PC-9 (cell line): ENCODE measurements around the gene NOLC1. TPM values are rescaled to one million over a fixed set of nuclear protein-coding genes. Genes with fewer than 3 reads are reported as not detected.

Experiments used
- BruUV-seq: library from RNA; stranded (reverse); fragments of 400-500 nt; replicated peaks from 2 replicates; lab custom pipeline; 2021; lab: Mats Ljungman, UMichigan
- CTCF ChIA-PET: fragments of 300-600 bp; sonication (Branson Sonifier 250); formaldehyde crosslinking; loops from one replicate; lab custom pipeline; 2022; ENCODE audit warnings: antibody characterized with exemption; lab: Charles Lee
- POLR2A ChIA-PET: fragments of 300-600 bp; sonication (Branson Sonifier 250); formaldehyde crosslinking; loops from one replicate; lab custom pipeline; 2022; ENCODE audit warnings: antibody characterized with exemption; ENCODE audit not compliant: unreplicated experiment; lab: Charles Lee
- DNase-seq, 2 experiments: peaks; one replicate each; pipeline versions ENCODE4 v3.0.0 to v3.0.0-alpha.2; 2015 to 2022; ENCODE audit warnings: mixed read lengths in 1 of 2
- H2AFZ ChIP-seq: fragments of 200-600 bp; sonication (generic); 2 replicates; pipeline ENCODE4 v1.8.1; 2017; ENCODE audit warnings: antibody characterized with exemption
- H3F3A ChIP-seq: fragments of 200-600 bp; sonication (generic); 2 replicates; pipeline ENCODE4 v1.8.1; 2017; ENCODE audit warnings: antibody characterized with exemption, mild to moderate bottlenecking, low read depth; ENCODE audit not compliant: insufficient read depth
- H3K27ac ChIP-seq: fragments of 200-600 bp; sonication (generic); 2 replicates; pipeline ENCODE4 v1.6.1; 2016; ENCODE audit warnings: mixed run types
- H3K27me3 ChIP-seq: fragments of 200-600 bp; sonication (generic); 2 replicates; pipeline ENCODE4 v1.6.1; 2016; ENCODE audit warnings: low read depth, mixed run types; ENCODE audit not compliant: insufficient read depth
- H3K36me3 ChIP-seq: fragments of 200-600 bp; sonication (generic); 2 replicates; pipeline ENCODE4 v1.6.1; 2016; ENCODE audit warnings: low read depth, mixed run types
- H3K4me1 ChIP-seq: fragments of 200-600 bp; sonication (generic); replicated peaks from 2 replicates; pipeline ENCODE4 v1.6.1; 2016; ENCODE audit warnings: mixed run types; ENCODE audit not compliant: insufficient read depth
- H3K4me2 ChIP-seq: fragments of 200-600 bp; sonication (generic); 2 replicates; pipeline ENCODE4 v1.6.1; 2017; ENCODE audit warnings: mixed run types
- H3K4me3 ChIP-seq: fragments of 200-600 bp; sonication (generic); 2 replicates; pipeline ENCODE4 v1.6.1; 2016; ENCODE audit warnings: mixed run types
- H3K79me2 ChIP-seq: fragments of 200-600 bp; sonication (generic); 2 replicates; pipeline ENCODE4 v1.6.1; 2017; ENCODE audit warnings: low read depth, mixed run types
- H3K9me2 ChIP-seq: fragments of 200-600 bp; sonication (generic); 2 replicates; pipeline ENCODE4 v1.8.1; 2017; ENCODE audit warnings: mild to moderate bottlenecking; ENCODE audit not compliant: insufficient read depth
- H3K9me3 ChIP-seq: fragments of 200-600 bp; sonication (generic); 2 replicates; pipeline ENCODE4 v1.8.1; 2016; ENCODE audit warnings: low read depth; ENCODE audit not compliant: insufficient read depth
- H4K20me1 ChIP-seq: fragments of 200-600 bp; sonication (generic); 2 replicates; pipeline ENCODE4 v1.8.1; 2017; ENCODE audit not compliant: insufficient read depth
- EZH2 ChIP-seq: fragments of 200-600 bp; sonication (generic); IDR thresholded peaks from 2 replicates; pipeline ENCODE4 v1.8.0; 2017; ENCODE audit warnings: antibody characterized with exemption, low read depth
- intact Hi-C: fragments of 100-400 bp; cut with micrococcal nuclease; formaldehyde crosslinking; loops from one replicate; pipeline ENCODE4 v1.10.0; 2022; ENCODE audit not compliant: unreplicated experiment
- total RNA-seq: library from RNA; stranded (reverse); gene quantifications from 2 replicates; pipeline ENCODE4 v1.2.3, GENCODE V29; 2021
- TF ChIP-seq, protein P1 (sequence below): fragments of 200-600 bp; sonication (generic); conservative IDR thresholded peaks from 2 replicates; pipeline ENCODE4 v1.6.1; 2017; ENCODE audit warnings: mixed run types, antibody characterized with exemption, mild to moderate bottlenecking, moderate library complexity

Gene NOLC1
- total RNA-seq, 1 experiment from 2014 or later = 59.5 TPM

DNA sequence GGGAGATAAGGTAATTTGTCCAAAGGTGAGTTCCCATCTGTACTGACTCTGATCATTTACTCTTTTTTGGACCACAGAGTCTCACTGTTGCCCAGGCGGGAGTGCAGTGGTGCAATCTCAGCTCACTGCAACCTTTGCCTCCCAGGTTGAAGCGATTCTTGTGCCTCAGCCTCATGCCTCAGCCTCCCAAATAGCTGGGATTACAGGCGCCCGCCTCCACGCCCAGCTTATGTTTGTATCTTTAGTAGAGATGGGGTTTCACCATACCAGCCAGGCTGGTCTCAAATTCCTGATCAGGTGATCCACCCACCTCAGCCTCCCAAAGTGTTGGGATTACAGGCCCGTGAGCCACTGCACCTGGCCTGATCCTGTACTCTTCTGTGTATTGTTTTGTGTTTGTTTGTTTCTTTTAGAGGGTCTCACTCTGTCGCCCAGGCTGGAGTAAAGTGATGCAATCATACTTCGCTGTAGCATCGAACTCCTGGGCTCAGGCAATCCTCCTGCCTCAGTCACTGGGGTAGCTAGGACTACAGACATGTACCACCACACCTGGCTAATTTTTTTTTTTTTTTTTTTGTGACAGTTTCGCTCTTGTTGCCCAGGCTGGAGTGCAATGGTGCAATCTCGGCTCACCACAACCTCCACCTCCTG, 2.4 kb downstream of the NOLC1 start:
- H3K4me2 ChIP-seq = peak overlapping the region; percentile 98
- POLR2A ChIA-PET = no interaction called here
- intact Hi-C loops = loop anchor here (10.0 kb wide), 1 partner anchor 350 kb away; the partner anchor contains the start of genes ACTR1A and SUFU
- H3K36me3 ChIP-seq = peaks cover 11% of the 10 kb centered on the region
- no peaks in the 10 kb centered on the region for H3K9me2 ChIP-seq
- H3K27me3 ChIP-seq = no peaks in the 10 kb centered on the region
- TF ChIP-seq, protein P1, sequence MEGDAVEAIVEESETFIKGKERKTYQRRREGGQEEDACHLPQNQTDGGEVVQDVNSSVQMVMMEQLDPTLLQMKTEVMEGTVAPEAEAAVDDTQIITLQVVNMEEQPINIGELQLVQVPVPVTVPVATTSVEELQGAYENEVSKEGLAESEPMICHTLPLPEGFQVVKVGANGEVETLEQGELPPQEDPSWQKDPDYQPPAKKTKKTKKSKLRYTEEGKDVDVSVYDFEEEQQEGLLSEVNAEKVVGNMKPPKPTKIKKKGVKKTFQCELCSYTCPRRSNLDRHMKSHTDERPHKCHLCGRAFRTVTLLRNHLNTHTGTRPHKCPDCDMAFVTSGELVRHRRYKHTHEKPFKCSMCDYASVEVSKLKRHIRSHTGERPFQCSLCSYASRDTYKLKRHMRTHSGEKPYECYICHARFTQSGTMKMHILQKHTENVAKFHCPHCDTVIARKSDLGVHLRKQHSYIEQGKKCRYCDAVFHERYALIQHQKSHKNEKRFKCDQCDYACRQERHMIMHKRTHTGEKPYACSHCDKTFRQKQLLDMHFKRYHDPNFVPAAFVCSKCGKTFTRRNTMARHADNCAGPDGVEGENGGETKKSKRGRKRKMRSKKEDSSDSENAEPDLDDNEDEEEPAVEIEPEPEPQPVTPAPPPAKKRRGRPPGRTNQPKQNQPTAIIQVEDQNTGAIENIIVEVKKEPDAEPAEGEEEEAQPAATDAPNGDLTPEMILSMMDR = no peak
- no peak for TF ChIP-seq EZH2
- peaks cover 57% of the 10 kb centered on the region for H3K79me2 ChIP-seq
- peaks cover 32% of the 10 kb centered on the region for H3K4me1 ChIP-seq
- peaks cover 50% of the 10 kb centered on the region for H3F3A ChIP-seq
- no peaks in the 10 kb centered on the region for H3K9me3 ChIP-seq
- BruUV-seq = no TSS peak
- peak overlapping the region; percentile 76; the same call in 1 of the 2 replicates for H3K4me3 ChIP-seq
- CTCF ChIA-PET = no interaction called here
- no peak for DNase-seq
- peaks cover 36% of the 10 kb centered on the region for H4K20me1 ChIP-seq
- H2AFZ ChIP-seq = no peak overlapping the region
- H3K27ac ChIP-seq = no peak overlapping the region

GRCh38 chr10:102157224-102157623, 5.0 kb downstream of the NOLC1 start:
- peaks cover 26% of the 10 kb centered on the region for H4K20me1 ChIP-seq
- BruUV-seq = no TSS peak
- no peaks in the 10 kb centered on the region for H3K9me3 ChIP-seq
- H3K79me2 ChIP-seq = peaks cover 57% of the 10 kb centered on the region
- peaks cover 11% of the 10 kb centered on the region; the same call in 1 of the 2 replicates for H3K4me1 ChIP-seq
- ChIA-PET POLR2A (no interaction called here), CTCF (interaction anchor here (0.6 kb wide), 1 partner anchor 455 kb away, joined by 4 read pairs; no protein-coding TSS in a partner anchor)
- no peak for TF ChIP-seq EZH2
- TF ChIP-seq, protein P1 = no peak
- no peak overlapping the region for H3K27ac ChIP-seq
- no peak overlapping the region for H3K4me3 ChIP-seq
- DNase-seq = no peak
- peaks cover 33% of the 10 kb centered on the region; the same call in 1 of the 2 replicates for H3F3A ChIP-seq
- no peak overlapping the region for H3K4me2 ChIP-seq
- peaks cover 11% of the 10 kb centered on the region for H3K36me3 ChIP-seq
- no peaks in the 10 kb centered on the region for H3K27me3 ChIP-seq
- no peaks in the 10 kb centered on the region for H3K9me2 ChIP-seq
- intact Hi-C loops = loop anchor here (10.0 kb wide), 1 partner anchor 348 kb away; the partner anchor contains the start of genes ACTR1A and SUFU
- no peak overlapping the region for H2AFZ ChIP-seq

DNA sequence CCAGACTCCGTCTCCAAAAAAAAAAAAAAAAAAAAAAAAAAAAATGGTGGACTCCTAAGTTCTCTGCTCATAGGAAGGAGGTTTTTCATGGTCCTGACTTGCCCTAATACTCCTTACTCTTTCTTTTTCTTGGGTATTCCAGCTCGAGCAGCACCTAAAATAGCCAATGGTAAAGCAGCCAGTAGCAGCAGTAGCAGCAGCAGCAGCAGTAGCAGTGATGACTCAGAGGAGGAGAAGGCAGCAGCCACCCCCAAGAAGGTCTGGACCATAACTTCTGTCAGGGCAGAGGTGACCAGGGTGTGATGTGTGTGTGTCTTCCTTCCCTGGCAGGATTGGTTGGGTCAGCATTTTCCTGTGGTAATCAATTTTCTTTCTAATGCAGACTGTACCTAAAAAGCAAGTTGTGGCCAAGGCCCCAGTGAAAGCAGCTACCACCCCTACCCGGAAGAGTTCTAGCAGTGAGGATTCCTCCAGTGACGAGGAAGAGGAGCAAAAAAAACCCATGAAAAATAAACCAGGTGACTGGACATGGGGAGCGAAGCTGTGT, 6.9 kb downstream of the NOLC1 start:
- H3K79me2 ChIP-seq = peaks cover 38% of the 10 kb centered on the region
- no peak overlapping the region for H2AFZ ChIP-seq
- no peaks in the 10 kb centered on the region for H3K27me3 ChIP-seq
- no peak for DNase-seq
- ChIA-PET POLR2A (no interaction called here), CTCF (no interaction called here)
- no peak overlapping the region for H3K27ac ChIP-seq
- peaks cover 5% of the 10 kb centered on the region; the same call in 1 of the 2 replicates for H3K4me1 ChIP-seq
- peaks cover 26% of the 10 kb centered on the region for H4K20me1 ChIP-seq
- H3K9me2 ChIP-seq = no peaks in the 10 kb centered on the region
- H3K36me3 ChIP-seq = peaks cover 17% of the 10 kb centered on the region
- no peak overlapping the region for H3K4me2 ChIP-seq
- BruUV-seq = no TSS peak
- H3F3A ChIP-seq = peaks cover 31% of the 10 kb centered on the region; the same call in 1 of the 2 replicates
- TF ChIP-seq, protein P1 = no peak
- TF ChIP-seq EZH2 = no peak
- no peak overlapping the region for H3K4me3 ChIP-seq
- H3K9me3 ChIP-seq = no peaks in the 10 kb centered on the region
- intact Hi-C loops = loop anchor here (10.0 kb wide), 1 partner anchor 346 kb away; the partner anchor contains the start of genes ACTR1A and SUFU
